HG03196 (cell line): ENCODE data around the gene APOBEC3B.
A peak's percentile ranks its signal among the peaks of the same experiment; 100 is the strongest.
"Not testable (repeated sequence)": the region's sequence is repeated elsewhere in the genome, so short reads cannot be mapped to it uniquely, and the experiment has no call there.

Source experiments
- ATAC-seq: cut with Tn5 transposase; IDR thresholded peaks from one replicate; pipeline ENCODE4 v1.9.1; 2021; ENCODE audit not compliant: unreplicated experiment

APOBEC3B gene

DNA sequence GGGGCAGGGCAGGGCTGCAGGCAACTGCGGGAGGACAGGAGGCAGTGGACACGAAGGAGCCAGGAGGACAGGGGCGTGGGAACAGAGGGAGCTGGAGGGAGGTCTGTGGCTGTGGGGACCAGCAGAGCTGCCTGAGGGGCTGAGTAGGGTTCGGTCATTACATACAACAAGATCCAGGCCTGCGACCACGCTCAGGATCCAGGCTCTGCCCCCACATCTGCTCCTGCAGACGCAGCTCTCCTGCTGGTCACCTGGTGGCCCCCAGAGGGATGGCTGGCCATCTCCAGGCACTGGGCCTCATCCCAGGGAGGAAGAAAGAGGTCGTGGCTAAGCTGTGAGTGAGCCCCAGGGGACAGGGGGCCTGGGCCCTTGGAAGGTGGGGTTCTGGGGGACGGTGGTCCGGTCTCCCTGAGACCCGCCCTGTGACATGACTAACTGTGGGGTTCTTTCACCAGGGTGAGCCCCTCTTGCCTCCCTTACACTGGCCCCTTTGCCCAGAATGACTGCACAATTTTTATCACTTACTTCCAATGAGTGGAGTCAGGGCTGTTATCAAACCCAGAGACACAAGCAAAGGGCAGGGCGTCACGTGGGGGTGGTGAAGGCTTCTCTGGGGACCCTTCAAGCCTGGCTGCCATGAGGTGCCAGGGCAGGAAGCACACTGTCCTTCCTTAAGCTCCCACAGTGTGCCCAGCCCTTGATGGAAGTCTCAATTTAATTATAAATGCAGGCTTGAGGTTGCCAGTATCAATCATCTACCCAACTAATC is 31.4 kb upstream of the APOBEC3B start:
- ATAC-seq, result no peak

DNA sequence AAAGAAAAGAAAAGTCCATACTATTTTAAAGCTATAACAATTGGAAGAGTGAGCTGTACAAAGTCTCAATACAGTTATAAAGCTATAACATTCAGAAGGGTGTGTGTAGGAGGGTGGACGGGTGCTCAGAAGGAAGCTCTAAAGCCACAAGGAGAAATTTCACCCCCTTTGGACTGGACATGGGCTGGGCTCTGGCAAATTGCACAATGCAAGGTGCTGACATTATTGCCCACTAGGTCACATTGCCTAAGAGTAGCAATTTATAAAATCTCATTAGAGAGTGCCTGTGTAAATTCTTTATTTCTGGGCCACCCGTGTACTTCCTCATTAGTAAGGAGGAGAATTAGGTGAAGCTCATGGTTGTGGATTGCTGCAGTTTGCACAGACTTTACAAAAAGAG is 30.4 kb upstream of the APOBEC3B start:
- ATAC-seq, result no peak

DNA sequence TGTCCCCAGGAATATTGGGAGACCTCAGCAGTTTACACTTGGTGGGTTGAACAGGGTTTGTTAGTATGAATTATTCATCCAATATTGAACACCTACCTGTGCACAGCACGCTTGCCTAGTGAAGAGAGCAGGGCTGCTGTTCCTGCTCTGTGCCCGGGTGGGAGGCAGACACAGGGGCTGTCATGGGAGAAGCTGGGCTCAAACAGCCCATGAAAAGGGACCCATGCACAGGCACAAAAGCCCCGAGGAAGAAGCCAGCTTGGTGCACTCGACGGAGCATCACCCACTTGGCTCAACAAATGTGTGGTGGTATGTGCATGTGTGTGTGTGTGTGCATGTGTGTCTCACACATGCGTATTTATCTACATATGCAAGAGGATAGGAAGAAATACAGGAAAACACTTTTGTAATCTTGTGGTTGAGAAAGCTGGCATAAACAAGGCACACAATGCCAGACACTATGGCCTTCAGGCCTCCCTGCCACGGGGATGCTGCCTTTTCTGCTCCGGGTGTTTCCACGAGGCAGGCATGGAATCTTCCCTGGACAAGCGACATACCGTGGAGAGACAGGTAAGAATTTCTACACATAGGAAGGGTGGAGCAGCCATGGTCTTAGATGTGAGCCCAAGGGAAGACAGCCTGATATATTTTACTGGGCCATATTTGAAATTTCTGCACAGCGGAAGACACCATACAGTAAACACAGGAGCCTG is 29.7 kb upstream of the APOBEC3B start:
- ATAC-seq, result no peak

DNA sequence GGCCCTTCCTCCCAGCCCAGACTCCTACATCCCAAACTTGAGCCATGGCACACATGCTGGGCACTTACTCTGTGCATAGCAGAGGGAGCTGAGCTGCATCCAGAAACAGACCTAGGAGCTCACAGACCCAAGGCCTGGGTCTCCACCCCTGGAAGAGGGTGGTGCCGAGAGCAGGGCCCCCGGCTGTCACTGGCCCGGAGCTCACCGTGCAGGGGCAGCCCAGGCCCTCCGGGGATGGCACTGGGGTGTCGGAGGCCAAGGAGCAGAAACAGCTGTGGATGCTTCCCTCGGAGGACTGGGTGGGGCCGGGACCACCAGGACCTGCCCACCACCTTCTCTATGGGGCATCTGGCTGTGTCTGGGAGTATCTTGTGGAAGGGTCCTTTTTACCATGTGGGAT is 29.1 kb upstream of the APOBEC3B start:
- ATAC-seq, result no peak

DNA sequence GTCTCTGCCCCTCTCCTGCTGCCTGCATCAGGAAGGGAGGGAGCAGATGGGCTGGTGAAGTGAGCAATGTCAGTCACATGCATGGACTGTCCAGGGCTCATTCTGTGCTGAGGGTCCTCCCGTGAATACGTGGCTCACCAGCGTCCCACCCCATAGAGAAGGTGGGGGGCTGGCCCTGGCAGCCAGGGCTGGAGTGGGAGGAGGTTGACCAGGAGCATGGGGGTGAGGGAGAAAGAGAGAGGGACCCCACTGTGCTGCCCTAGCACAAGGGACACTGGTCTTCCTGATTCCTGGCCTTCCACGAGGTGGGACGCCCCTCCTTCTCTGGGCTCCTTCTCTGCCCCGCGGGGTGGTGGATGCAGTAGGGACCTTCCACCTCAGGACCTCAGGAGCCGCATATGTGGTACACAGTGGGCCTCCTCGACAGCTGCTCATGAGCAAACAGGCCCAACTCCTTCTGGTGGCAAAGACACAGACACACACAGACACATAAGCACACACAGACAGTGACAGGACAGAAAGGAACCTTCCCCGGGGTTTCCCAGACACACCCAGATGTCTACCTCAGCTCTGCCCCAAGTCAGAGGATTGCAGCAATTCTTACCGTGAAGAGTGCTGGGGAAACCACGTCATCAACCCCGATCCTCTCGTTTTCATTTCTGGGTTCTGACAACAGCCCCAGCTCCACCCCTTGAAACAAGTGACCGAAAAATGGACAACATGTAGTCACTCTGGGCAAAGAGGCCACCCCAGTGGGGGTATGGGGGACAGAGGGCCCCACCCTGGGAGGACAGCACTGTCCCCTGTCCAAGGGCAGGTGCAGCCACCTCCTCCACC is 28.4 kb upstream of the APOBEC3B start:
- ATAC-seq, result peak; percentile 68

DNA sequence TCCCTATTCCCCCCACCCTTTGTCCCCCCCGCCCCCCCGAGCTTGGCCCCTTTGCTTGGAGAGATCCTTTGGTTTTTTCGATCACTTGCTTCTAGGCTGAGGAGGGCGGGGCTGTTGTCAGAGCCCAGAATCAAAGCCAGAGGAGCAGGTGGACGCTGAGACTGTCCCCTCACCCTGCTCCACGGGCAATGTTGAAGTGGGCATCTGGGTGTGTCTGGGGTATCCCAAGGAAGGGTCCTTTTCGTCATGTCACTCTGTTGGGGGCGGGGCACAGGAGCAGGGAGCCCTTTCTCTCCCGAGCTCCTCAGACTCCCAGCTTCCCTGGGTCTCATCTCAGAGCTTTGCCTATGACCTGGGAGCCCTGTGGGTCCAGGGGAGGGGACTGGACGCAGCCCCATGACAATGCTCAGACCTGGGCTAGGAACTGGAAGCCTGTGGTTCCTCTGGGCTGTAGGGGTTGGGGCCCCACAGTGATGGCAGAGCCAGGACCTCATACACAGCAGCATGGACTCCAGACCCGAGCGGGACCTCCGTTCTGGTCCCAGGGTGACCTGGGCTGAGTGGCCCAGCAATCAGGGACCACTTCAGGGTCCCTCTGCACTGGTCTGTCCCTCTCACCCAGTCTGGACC is 27.6 kb upstream of the APOBEC3B start:
- no peak for ATAC-seq

DNA sequence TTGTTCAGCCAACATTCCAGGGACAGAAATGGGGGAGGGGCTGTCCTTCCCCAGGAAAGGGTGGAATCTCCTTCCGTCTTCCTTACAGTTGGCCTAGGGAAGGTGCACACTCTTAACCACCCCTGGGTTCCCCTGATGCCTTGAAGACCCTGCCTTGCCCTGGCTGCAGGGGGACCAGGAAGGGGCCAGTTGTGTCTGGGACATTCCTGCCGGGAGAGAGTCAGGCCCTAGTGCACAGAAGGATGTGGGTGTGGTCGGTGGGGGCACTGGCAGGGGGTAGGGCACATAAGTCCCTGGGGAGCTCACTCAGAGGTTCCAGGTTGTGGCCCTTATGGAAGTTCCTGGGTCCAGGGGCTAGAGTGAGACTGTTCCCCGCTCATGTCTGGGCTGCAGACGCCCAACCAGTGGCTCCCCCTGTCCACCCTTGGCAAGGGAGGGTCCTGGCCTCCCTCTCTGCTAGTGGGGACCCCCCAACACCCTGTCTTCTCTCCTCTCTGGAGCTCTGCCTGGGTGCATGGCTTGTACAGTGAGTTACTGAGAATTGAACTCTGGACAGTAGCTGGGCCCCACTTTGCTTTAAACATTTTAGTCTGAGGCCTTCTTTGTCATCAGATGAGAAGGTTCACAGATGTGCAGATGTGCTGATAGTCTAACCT is 26.8 kb upstream of the APOBEC3B start:
- ATAC-seq, result no peak

DNA sequence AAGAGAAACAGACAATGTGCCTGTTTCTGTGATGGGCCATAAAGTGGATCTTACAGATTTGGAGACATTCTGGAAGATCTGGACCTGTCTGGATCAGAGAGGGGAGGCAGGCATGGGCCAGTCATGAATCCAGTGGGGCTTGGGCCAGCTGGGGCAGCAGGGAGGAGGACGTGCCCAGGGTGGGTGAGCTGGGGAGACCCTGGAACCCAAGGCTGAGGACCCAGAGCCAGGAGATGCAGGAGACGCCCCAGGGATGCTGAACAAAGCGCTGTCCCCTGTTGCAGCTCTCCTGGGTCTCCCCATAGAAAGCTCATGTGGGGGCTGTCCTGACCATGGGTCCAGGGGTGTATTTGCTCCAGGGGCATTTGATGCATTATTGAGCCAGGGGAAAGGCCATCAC is 26.2 kb upstream of the APOBEC3B start:
- ATAC-seq, result no peak

DNA sequence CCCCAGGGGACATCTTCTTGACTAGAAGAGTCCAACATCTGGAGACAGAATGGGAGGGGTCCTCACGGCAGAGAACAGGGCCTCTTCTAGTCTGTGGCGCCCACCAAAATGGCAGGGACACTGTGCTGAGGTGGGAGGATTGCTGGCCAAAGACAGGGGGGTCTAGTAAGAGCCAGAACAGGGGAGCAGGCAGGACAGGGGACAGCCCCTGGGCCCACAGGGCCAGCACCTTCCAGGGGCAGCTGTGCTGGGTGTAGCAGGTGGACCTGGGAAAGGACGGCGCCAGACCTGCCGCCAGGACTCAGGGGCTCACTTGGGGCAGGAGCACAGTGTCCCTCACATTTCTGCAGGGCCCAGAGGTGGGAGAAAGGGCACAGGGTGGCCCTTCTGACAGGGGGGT is 25.6 kb upstream of the APOBEC3B start:
- ATAC-seq, result no peak

DNA sequence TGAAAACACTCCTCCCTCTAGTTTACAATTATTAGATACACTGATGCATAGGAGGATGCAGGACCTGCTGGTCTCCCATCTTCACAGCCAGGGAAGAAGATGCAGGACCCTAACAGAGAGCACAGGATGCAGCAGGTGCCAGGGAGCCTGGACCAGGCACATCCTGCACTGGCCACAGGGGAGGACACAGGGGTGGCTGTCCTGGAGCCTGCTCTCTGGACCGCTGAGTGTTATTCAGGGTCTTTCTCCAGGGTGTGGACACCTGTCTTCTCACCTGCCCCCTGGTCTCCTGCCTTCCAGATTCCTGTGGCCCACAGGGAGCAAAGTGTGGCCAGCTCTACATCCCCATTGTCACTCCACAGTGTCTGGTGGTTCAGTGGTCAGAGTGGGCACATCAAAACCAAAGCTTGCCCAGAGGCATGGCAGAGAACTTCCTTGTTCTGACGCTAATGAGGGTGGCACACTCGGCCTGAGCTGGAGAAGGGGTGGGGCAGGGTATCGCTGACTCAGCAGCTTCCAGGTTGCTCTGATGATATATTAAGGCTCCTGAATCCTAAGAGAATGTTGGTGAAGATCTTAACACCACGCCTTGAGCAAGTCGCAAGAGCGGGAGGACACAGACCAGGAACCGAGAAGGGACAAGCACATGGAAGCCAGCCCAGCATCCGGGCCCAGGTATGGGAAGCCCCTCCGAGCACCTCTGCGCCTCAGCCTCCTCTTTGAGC is 24.9 kb upstream of the APOBEC3B start, which contains the start of gene APOBEC3A:
TSS of gene APOBEC3A (plus strand) at position 564 of the 725 bp plus-strand sequence. CDS start at position 647, 83 bp downstream.
- ATAC-seq, result no peak

DNA sequence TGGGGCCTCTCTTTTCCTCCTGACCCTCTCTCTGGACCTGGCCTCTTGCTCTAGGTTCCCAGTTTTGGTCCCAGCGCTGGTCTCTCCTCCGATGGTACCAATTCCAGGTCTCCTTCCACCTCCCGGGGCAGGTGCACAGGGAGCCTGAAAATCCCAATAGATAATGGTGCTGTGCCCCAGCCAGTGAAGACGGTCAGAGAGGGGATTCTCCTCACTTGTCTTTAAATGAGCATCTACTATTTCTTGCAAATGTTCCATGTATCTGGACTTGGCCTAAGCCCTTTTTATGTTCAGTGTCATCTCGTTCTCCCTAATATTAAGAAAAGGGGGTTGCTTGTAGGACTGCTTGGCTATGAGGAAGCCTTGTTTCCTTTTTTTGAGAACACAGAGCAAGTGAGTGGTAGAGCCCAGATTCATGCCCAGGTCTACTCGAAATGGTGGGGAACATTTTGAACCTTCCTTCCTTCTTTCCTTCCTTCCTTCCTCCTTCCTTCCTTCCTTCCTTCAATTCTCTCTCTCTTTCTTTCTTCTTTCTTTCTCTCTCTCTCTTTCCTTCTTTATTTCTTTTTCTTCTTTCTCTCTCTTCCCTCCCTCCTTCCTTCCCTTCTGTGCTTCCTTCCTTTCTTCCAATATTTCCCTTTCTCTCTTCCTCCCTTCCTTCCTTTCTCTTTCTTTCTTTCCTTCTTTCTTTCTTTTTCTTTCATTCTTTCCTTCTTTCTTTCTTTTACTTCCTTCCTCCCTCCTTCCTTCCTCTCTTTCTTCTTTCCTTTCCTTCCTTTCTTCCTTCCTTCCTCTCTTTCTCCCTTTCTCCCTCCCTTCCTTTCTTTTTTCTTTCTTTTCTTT is 24.1 kb upstream of the APOBEC3B start:
- no peak for ATAC-seq

DNA sequence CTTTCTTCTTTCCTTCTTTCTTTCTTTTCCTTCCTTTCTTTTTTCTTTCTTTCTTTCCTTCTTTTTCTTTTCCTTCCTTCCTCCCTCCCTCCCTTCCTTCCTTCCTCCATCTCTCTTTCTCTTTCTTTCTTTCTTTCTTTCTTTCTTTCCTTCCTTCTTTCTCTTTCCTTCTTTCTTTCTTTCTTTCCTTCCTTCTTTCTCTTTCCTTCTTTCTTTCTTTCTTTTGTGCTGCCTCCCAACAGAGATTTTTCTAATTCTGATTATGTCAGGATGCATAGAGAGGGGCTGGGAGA is 23.6 kb upstream of the APOBEC3B start:
- not testable (repeated sequence) for ATAC-seq

DNA sequence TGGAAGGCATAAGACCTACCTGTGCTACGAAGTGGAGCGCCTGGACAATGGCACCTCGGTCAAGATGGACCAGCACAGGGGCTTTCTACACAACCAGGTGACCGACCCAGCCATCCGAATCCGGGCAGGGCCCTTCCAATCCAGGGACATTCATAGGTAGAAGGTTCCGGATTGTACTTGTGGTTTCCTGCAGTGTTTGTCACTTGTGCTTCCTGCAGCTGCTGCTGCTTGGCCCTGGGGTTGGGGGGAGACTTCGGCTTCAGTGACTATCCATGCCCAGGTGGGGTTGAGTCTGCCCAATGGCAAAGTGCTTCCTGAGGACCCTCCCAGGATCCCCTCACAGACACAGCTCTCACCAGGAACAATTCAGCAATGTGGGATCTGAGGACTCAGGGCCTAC is 22.6 kb upstream of the APOBEC3B start:
- ATAC-seq, result no peak

DNA sequence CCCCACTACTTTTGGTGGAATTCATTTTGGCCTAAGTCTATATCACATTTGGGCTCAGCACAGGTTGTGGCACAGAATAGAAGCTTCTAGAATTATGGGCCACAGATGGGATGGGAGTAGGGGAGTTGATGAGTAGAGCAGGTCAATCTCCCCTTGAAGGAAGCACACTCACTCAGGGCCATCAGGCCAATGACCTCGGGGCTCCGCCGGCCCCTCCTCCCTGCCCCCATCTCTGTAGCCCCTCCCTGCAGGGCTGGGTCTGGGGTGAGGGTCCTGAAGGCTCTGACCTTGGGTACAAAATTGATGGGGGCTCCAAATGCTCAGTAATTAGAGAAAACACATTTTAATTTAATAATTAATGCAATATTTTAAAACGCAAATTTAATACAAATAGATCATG is 21.5 kb upstream of the APOBEC3B start:
- not testable (repeated sequence) for ATAC-seq

DNA sequence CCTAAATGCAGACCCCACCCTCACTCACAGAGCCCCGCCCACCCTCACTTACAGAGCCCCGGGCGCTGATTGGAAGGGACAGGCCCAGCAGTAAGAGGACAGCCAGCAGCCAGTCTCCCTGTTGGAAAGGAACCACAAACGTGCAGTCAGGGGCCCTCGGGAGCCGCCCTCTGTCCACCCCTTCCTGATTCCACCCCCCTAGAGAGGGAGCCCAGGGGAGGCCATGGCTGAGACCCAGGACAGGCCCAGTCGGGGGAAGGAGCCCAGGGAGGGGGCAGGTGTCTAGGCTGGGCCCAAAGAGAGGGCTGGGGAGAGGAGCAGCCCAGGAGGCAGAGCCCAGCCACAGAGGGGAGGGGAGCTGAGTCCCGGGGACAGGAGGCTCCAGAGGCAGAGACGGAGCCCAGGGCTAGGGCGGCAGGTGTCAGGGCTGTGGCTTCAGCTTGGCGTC is 18.8 kb upstream of the APOBEC3B start:
- ATAC-seq, result not testable (repeated sequence)

DNA sequence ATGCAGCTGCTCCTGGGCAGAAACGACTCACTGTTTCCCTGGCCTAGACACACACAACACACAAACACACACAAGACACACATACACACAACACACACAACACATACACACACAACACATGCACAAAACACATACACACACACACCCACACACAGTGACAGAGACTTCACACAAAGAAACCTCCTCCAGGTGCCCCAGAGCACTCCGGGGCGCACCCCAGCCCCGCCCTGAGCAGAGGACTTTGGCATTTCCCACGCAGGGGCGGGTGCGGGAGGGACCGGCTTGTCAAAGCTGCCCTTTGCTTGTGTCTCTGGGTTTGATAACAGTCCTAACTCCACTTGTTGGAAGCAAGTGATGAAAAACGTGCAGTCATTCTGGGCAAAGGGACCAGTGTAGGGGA is 18.3 kb upstream of the APOBEC3B start:
- ATAC-seq, result no peak

DNA sequence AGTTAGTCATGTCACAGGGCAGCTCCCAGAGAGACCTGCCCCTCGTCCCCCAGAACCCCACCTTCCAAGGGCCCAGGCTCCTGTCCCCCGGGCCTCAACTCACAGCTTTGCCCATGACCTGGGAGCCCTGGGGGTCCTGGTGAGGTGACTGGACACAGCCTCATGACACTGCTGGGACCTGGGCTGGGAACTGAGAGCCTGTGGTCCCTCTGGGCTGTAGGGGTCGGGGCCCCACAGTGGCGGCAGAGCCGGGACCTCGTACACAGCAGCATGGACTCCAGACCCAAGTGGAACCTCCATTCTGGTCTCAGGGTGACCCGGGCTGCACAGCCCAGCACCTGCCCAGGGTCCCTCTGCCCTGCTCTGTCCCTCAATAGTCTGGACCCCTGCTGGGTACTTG is 17.8 kb upstream of the APOBEC3B start:
- ATAC-seq, result no peak

DNA sequence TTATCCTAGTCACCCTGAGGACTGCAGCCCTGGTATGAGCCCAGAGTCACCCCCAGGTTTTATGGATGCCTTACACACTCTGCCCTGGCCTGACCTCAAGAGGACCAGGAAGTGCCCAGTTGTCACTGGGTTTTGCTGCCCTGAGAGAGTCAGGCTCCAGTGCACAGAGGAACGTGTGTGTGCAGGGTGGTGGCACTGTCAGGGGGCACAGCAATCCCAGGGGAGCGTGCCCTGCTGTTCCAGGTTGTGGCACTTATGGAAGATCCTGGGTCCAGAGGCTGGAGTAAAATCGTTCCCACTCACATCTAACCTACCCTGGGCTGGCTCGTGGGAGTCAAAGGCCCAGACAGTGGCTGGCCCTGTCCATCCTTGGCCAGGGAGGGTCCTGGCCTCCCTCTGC is 17.2 kb upstream of the APOBEC3B start:
- no peak for ATAC-seq
